ENCODE results near the gene ATP11B.

GRCh38 chr3:182936239-182936917 lies 143.1 kb downstream of the ATP11B start:
- TF ChIP-seq CTCF (IDR thresholded peaks at IDR 0.05; ENCODE audit: low read depth, low read length, poor library complexity, severe bottlenecking) (no peak), EZH2phosphoT487 (IDR thresholded peaks at IDR 0.05; ENCODE audit: borderline replicate concordance, low read length) (no peak)
